IPS-18c (cell line): Measurements from ENCODE around the gene PDSS1.

Experiments used
- H3K4me3 ChIP-seq: 2 replicates; pipeline ENCODE4 v1.7.0; 2013; ENCODE audit warnings: low read depth, mild to moderate bottlenecking, low read length, moderate library complexity; ENCODE audit not compliant: insufficient read depth
- H3K9me3 ChIP-seq: one replicate; pipeline ENCODE4 v1.6.1; 2013; ENCODE audit warnings: mild to moderate bottlenecking, low read length, moderate library complexity; ENCODE audit not compliant: control insufficient read depth, insufficient read depth

Gene PDSS1

DNA sequence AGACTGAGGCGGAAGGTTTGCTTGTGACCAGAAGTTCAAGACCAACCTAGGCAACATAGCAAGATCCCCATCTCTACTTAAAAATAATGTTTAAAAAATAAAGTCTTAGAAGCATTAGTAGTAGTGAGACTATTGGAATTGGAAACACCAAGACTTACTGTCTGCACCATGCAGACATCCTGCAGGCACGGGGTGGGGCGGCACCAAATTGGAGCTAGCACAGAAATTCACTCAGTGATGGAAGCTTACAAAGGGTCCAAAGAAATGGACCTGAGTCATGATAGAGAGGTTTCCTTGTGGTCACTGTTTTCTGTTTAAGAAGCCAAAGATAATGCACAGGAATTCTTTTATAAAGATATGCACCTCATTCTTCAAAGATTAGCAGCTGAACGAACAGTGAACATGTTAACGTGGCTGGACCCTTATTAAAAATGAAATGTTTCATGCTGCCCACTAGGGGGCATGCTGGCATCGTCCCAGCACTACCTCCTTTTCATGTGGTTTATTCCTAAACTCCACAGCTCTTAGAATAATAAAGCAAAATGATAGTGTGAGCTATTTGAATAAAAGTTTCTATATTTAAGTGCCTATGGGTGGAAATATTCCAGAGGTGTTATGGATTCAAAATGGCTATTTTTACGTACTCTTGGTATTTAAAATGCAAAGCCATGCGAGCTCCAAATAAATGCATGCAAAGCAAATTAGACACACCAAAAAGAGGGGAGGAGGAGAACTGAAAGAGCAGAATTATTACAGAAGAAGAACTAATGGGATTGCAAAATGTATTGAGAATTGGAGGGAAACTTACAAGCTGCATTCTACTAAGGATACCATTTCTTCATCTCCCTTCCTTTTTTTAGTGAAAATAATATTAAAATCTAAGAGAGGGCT lies 28.6 kb downstream of the PDSS1 start:
- Histone ChIP-seq H3K4me3 (no peak overlapping the region), H3K9me3 (no peaks in the 10 kb centered on the region)

DNA sequence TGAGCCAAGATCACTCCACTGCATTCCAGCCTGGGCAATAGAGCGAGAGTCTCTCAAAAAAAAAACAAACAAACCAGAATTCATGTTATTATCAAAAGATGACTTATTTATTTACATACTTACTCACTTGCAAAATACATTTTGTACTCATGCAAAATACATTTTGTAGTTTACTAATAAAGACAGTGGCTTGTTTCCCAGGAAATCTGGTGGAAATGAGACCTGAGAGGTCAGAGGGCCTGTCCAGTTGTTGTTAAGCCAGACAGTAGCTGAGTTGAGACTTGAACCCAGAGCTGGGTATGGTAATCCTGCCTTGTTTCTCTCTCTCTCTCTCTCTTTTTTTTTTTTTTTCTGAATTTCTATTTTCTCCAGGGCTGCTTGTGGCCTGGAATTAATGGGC lies 29.5 kb downstream of the PDSS1 start:
- no peaks in the 10 kb centered on the region for H3K9me3 ChIP-seq
- H3K4me3 ChIP-seq, result no peak overlapping the region

DNA sequence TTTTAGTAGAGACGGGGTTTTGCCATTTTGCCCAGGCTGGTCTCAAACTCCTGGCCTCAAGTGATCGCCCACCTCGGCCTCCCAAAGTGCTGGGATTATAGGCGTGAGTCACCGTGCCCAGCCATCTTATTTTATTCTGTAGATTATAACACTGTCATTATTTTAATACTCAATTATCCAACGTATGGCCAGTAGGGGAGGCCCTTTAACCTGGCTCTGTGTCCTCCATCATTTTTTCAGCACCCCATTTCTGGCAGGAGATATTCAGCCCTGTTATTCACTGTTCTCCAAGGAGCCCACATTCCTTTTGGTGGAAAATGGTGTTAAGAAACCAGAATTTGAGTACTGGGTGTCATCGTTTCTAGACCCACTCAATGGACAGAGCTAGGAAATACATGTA lies 31.5 kb downstream of the PDSS1 start:
- no peaks in the 10 kb centered on the region for H3K9me3 ChIP-seq
- no peak overlapping the region for H3K4me3 ChIP-seq

DNA sequence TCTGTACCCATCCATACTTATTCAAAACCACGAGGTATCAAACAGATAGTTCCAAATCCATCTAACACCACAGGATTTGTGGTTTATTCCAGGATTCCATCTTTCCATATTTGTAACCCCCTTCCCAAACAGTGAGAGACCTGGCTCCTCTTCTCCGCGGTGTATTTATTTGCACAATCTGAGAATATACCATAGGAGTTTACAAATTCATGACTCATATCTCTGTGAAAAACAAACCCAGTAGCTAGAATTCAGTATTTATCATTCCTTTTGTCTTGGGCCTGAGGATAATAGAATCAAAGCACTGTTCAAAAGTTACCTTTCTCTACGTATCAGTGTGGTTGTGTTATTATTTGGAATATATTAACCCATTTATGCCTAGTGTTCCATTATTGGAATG lies 31.9 kb downstream of the PDSS1 start:
- H3K9me3 ChIP-seq, result no peaks in the 10 kb centered on the region
- H3K4me3 ChIP-seq, result no peak overlapping the region

DNA sequence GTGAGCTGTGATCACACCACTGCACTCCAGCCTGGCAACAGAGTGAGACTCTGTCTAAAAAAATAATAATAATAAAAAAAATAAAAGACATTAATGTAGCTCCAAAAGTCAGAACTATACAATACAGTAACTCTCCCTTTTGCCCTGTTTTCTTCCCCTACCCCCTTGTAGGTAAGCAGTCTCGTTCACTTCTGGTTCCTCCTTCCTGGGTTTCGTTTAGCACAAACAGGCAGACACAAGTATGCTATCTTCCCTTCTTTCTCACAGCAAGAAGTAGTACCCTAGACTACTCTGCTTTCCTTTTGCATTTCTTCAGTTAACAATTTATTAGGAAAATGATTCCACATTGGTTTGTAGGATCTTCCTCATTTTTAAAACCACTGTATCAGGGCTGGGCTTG lies 33.1 kb downstream of the PDSS1 start:
- H3K4me3 ChIP-seq, result no peak overlapping the region
- H3K9me3 ChIP-seq, result no peaks in the 10 kb centered on the region

DNA sequence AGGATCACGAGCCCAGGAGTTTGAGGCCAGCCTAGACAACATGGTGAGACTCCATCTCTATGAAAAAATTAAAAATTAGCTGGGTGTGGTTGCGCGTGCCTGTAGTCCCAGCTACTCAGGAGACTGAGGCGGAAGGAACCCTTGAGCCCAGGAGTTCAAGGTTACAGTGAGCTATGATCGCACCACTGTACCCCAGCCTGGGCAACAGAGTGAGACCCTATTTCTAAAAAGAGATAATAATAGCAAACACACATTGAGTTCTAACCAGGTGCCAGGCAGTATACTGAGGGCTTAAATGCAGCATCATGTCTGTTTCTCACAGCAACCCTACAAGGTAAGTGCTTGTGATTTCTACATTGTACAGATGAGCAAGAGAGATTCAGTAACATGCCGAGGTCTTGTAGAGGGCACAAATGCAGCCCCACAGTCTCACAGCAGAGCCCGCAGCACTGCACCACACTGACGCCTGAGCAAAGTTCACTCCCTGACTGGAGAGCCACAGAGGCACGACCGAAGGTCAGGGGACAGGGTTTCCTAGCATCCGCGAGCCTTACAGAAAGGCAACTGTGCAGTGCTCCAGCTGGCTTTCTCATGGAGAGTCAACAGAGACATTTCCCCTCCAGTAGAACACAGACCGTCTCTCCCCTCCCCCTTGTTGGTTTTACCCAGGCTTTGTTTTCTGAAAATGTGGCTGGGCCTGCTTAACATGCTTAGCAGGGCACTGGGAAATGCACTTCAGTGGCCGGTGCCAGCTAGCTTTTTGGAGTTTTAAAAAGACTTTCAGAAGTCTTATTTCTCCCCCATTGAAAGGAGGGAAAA lies 36.5 kb downstream of the PDSS1 start:
- H3K4me3 ChIP-seq, result no peak overlapping the region

DNA sequence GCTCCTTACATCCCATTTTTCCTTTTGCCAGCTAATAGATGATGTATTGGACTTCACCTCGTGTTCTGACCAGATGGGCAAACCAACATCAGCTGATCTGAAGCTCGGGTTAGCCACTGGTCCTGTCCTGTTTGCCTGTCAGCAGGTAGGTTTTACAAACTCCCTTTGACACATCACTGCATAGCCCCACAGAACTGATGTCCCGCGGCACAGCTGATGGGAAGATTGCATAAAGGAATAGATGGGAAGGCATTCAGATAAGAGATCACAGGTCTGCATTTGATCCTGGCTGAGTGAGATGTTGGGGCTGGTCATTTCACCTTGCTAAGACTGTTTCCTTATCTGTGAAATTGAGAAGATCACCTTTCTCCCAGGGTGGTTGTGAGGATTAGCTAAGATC lies 37.9 kb downstream of the PDSS1 start:
- Histone ChIP-seq H3K9me3 (no peaks in the 10 kb centered on the region), H3K4me3 (no peak overlapping the region)

More for the DNA sequence above, 36.5 kb downstream of the PDSS1 start:
- H3K9me3 ChIP-seq, result no peaks in the 10 kb centered on the region

DNA sequence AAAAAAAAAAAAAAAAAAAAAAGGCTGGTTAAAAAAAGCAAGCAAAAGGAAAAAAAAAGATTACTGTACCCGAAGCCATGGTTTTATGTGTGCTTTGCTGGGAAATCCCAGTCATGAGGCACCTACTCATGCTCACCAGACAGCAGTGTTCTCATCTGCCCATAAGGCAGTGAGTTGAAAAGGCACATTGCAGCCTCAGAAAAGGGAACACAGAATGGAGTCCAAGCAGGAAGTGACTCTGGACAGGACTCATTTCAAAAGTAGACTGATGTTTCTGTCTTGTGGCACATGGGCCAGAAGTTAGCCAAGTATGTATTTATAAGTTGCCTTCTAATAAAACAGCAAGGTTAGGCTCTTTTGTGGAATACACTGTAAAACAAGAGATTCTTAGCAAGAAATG lies 40.2 kb downstream of the PDSS1 start:
- H3K9me3 ChIP-seq, result no peaks in the 10 kb centered on the region
- H3K4me3 ChIP-seq, result no peak overlapping the region

DNA sequence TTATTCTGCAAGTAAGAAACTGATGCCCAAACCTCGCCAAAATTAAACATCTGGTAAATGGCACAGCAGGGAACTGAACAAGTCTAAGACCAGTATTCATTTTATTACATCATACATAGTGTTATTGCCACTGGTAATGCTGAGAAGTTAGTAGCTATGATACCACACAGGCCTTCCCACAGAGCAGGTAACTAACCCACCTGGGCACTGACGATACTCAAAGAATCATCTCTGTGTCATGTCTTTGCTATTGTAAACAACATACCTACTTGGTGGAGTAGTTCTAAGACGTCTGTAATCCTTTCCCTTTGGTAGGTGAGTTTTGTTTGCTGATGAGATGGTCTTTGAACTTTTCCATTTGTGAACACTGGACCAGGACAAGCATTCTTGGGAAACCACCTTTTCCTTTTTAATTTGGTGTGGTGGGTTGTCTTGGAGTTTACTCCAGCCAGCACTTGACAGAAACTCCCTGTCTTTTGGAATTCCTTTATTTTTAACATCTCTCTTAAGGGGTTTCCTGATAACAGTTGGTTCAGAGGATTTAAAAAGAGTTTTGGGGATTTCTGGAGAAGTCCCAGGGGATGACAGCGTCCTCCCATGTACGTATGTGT lies 40.9 kb downstream of the PDSS1 start:
- no peak overlapping the region for H3K4me3 ChIP-seq
- no peaks in the 10 kb centered on the region for H3K9me3 ChIP-seq

DNA sequence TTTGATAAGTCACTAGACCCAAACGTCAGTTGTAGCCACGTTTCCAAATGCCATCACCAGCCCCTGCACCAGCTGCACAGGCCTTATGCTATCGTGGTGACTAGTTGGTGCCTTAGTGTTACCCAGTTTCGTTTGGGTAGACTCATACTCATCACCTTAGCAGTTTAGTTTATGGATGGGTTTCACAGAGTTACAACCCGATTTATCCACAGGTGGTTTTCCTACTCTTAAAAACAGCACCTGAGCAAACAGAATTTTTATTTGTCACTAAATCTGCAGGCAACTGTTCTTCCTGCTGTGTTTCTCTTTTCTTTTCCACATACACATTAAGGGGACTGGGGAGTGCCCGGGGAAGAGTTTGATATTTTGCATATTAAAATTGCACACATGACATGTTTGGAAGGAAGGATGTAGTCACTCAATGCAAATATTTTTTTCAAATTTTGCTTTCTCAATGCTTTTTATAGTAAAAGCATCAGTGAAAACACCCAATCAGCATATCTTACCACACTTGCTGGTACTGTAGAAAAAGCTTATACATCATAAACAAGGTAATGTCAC lies 41.6 kb downstream of the PDSS1 start:
- no peak overlapping the region for H3K4me3 ChIP-seq
- no peaks in the 10 kb centered on the region for H3K9me3 ChIP-seq

DNA sequence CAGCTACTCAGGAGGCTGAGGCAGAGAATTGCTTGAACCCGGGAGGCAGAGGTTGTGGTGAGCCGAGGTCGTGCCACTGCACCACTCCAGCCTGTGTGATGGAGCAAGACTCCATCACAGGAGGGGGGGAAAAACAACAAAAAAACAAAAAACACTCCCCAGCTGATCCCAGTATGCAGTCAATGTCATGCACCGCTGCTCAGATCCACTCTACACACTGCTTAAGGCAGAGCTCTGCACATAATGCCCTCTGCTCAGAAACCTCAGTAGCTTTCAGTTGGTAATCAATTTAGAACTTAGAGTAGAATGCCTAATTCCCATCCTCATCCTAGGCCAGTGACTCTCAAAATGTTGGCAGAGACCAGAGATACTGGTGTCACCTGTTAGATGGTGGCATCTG lies 43.9 kb downstream of the PDSS1 start:
- no peak overlapping the region for H3K4me3 ChIP-seq

DNA sequence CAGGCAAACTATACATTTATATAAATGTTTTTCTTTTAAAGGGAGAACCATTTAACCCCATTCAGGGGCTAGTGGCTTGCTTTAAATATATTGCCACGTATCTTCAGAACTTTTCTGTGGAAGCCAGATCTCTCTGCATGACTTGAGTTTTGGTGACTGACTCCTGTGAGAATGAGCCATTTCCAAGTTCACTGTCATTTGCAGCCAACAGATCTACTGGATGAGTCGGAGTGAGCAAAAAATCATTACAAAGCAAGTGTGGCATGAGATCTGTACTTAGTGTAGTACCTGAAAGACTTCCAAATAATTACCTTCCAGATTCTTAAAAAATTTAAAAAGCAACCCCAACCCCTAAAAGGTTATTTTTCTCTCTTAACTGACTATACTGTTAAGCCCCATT lies 45.6 kb downstream of the PDSS1 start:
- H3K9me3 ChIP-seq, result no peaks in the 10 kb centered on the region
- no peak overlapping the region for H3K4me3 ChIP-seq

More for the DNA sequence above, 43.9 kb downstream of the PDSS1 start:
- no peaks in the 10 kb centered on the region for H3K9me3 ChIP-seq

DNA sequence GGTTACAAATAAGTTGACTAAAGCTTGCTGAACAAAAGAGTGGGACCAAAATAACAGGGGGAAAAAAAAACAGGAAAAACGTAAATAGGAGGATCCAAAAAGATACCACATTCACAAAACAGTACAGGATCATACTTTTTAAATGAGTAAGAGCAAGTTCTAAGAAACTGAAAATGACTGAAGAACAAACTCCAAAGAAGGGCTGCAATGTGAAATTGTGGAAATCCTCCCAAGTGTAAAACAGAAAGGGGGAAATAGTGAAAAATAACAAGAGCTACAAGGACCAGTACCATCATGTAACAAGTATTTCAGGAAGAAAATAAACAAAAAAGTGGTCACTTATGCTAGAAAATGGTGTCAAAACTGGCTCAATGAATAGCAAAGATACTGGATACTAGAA lies 46.3 kb downstream of the PDSS1 start:
- no peaks in the 10 kb centered on the region for H3K9me3 ChIP-seq
- H3K4me3 ChIP-seq, result no peak overlapping the region

DNA sequence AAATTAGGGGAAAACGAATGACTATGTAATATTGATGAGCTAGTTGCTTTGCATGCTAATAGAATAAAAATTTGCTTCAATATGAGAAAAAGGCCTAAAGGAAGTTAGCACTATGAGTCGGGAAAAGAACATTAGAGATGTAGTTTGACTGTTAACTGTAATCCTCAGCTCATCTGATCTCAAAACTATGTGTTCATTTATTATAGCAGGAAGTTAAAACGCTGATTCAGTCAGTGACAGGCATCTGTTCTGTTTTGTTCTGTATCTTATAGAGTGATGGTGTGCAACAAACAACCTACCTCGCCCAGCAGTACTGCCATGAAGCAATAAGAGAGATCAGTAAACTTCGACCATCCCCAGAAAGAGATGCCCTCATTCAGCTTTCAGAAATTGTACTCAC lies 48.6 kb downstream of the PDSS1 start:
- H3K9me3 ChIP-seq, result no peaks in the 10 kb centered on the region

DNA sequence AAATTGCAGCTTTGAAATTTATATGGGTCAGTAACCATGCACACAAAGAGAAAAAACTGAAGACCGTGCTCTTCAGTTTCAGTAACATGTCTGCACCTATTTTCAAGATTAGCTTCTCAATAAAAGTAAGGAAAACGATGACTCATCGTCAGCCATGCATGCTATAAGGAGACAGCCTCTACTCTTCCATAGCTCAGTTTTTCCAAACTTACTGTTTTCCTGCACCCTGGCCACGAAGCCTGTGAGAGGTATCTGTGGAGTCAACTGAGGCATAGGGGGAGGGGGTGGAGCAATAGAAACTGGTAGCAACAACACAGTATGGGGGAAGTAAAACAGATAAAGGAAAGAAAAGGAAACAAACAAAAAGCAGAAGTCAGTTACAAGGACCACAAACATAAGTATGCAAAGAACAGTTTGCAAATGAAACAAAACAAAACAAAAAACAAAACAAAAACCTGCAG lies 58.0 kb downstream of the PDSS1 start:
- H3K9me3 ChIP-seq, result no peaks in the 10 kb centered on the region
- H3K4me3 ChIP-seq, result no peak overlapping the region

More for the DNA sequence above, 48.6 kb downstream of the PDSS1 start:
- H3K4me3 ChIP-seq, result no peak overlapping the region

DNA sequence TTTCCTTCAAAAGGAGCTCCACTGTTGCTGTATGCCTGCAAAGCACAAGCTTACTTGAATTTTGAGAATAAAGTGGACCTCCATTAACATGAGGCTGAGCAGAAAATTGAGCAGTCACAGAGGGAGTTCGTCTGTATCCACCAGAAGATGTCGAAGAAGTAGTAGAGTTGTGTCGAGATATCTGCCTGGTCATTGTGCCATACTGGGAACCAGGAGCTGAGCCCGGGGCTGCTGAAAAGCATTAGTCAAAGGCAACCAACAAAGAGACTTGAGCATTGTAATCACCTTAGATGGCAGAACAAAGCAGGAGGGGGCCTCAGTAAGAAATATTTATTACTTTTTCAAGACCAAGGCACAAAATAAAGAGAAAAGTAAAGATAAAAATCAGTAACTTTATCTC lies 61.5 kb downstream of the PDSS1 start:
- H3K9me3 ChIP-seq, result no peaks in the 10 kb centered on the region

DNA sequence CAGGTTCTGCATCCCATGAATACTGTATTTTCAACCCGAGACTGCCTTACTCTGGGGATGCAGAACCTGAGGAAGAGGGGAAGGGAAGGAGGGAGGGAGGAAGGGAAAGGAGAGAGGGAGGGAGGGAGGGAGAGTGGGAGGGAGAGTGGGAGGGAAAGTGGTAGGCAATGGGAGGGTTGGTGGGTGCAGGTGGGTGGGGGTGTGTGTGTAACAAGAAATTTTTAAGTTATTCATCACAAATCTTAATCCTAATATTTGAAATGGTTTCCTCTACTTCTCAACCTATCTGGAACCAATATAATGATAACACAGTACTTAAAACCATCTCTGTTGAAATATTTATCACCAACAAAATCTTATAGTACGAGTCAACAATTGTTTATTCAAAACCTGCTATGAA lies 68.0 kb downstream of the PDSS1 start:
- Histone ChIP-seq H3K9me3 (no peaks in the 10 kb centered on the region), H3K4me3 (no peak overlapping the region)

More for the DNA sequence above, 61.5 kb downstream of the PDSS1 start:
- H3K4me3 ChIP-seq, result no peak overlapping the region
